ENCODE measurements around the gene XG.

Gene XG

DNA sequence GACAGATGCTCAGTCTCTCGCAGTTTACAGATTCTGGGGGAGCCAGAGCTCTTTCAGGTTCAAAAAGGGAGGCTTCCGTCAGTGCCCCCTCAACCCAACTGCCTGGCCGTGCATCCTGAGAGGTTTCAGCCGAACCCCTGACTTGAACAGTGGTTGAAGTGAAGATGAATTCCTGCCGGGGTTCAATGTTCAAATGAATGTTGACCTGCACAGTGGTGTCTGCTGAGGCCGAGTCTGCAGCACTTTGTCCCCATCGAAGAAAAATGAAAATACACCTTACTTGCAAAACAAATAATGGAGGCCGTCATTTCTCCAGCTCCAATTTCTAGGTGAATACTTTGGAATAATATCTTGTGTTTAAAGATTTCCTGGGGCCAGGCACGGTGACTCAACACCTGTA, 110.6 kb downstream of the XG start:
- TF ChIP-seq CTCF (conservative IDR thresholded peaks at IDR 0.05), result no peak
- no peak overlapping the region for H3K27ac ChIP-seq

DNA sequence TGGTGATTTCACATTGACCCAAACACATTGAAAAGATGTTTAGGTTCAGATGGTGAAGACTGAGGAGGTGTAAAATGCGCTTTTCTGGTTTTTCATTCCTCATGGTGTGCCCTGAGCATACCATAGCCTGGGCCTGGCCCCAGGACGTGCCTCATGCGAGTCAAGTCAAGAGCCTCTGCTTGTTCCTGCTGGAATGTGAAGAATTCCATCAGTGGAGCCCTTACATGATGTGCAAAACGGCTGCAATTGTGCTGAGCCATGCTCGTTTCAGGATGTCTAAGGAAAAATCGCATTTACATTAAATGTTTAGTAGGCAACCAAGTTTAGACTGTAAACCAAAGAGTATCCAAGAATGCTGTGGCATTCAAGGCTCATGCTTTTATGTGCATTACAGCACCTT, 111.8 kb downstream of the XG start:
- no peak for TF ChIP-seq CTCF (conservative IDR thresholded peaks at IDR 0.05)
- H3K27ac ChIP-seq, result no peak overlapping the region

All from VCaP (cell line).